ENCODE results near the gene DZANK1.
"Not testable (repeated sequence)": the region's sequence is repeated elsewhere in the genome, so short reads cannot be mapped to it uniquely, and the experiment has no call there.

DNA sequence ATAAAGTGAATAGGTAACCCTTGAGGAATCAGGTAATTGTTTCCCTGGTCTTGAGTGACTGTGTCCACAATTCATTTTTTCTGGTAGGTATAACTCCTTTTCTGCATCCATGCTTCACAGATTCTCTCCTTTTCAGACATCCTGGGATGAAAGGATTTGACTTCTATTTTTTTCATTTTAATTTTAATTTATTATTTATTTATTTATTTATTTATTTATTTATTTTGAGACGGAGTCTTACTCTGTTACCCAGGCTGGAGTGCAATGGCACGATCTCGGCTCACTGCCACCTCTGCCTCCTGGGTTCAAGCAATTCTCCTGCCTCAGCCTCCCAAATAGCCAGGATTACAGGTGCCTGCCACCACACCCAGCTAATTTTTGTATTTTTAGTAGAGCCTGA lies 117.1 kb downstream of the DZANK1 start:
- not testable (repeated sequence) for TF ChIP-seq EP300 (conservative IDR thresholded peaks at IDR 0.05; ENCODE audit: poor library complexity, severe bottlenecking); POLR2AphosphoS5 (IDR thresholded peaks at IDR 0.05); RAD21 (conservative IDR thresholded peaks at IDR 0.05); SMC3 (conservative IDR thresholded peaks at IDR 0.05; ENCODE audit: poor library complexity)
- TF ChIP-seq, protein P1, sequence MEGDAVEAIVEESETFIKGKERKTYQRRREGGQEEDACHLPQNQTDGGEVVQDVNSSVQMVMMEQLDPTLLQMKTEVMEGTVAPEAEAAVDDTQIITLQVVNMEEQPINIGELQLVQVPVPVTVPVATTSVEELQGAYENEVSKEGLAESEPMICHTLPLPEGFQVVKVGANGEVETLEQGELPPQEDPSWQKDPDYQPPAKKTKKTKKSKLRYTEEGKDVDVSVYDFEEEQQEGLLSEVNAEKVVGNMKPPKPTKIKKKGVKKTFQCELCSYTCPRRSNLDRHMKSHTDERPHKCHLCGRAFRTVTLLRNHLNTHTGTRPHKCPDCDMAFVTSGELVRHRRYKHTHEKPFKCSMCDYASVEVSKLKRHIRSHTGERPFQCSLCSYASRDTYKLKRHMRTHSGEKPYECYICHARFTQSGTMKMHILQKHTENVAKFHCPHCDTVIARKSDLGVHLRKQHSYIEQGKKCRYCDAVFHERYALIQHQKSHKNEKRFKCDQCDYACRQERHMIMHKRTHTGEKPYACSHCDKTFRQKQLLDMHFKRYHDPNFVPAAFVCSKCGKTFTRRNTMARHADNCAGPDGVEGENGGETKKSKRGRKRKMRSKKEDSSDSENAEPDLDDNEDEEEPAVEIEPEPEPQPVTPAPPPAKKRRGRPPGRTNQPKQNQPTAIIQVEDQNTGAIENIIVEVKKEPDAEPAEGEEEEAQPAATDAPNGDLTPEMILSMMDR (IDR thresholded peaks at IDR 0.05; ENCODE audit: poor library complexity, severe bottlenecking), result not testable (repeated sequence)
